Measurements from ENCODE around the gene COX4I2.

- TF ChIP-seq TARDBP (IDR thresholded peaks at IDR 0.05) (no peak), FOXK2 (IDR thresholded peaks at IDR 0.05) (no peak), ZNF384 (IDR thresholded peaks at IDR 0.05) (no peak), BHLHE40 (IDR thresholded peaks at IDR 0.05; ENCODE audit: borderline replicate concordance) (no peak), CTBP1 (IDR thresholded peaks at IDR 0.05; ENCODE audit: borderline replicate concordance) (no peak), ARNT (IDR thresholded peaks at IDR 0.05) (no peak), FOXM1 (IDR thresholded peaks at IDR 0.05; ENCODE audit: borderline replicate concordance) (no peak), SP1 (IDR thresholded peaks at IDR 0.05) (no peak)
Observed at GRCh38 chr20:31617432-31618104, 20.1 kb upstream of the COX4I2 start.
